ENCODE measurements around the gene RGS19.

DNA sequence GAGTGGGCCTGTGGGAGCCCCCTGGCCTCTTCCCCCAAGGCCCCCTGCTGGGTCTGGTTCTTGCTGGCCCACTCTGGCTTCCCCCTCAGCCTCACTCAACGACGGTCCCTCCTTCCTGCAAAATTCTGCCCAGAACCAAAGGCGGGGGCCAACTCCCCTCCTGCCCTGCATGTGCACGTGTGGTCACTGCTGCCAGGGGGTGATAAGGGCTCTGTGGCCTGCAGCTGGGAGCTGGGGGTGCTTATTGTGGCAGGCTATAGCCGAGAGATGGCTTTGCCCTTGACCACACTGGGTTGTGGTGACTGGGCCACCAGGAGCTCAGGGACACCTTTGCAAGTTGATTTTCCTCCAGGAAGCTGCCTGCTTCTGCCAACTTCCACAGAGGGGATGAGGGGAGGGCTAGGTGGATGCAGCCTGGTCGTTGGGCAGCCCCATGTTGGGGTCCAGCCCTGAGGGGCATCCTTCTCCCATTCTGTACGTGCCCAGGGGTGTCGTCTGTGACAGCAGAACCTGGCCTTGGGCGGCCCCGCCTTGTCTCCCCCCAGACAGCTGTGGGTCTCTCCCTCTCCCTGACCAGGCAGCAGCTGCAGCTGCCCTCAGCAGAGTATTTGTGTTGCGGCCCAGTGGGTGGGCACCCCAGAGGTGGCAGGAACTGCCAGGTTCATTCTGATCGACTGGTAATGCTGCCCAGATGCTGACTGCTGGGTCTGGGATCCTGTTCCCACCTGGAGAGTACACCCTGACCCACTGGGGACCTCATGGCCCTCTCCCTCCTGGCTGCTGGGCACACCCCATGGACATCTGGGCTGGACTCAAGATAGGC, 10.7 kb downstream of the RGS19 start:
- TF ChIP-seq, protein P1, sequence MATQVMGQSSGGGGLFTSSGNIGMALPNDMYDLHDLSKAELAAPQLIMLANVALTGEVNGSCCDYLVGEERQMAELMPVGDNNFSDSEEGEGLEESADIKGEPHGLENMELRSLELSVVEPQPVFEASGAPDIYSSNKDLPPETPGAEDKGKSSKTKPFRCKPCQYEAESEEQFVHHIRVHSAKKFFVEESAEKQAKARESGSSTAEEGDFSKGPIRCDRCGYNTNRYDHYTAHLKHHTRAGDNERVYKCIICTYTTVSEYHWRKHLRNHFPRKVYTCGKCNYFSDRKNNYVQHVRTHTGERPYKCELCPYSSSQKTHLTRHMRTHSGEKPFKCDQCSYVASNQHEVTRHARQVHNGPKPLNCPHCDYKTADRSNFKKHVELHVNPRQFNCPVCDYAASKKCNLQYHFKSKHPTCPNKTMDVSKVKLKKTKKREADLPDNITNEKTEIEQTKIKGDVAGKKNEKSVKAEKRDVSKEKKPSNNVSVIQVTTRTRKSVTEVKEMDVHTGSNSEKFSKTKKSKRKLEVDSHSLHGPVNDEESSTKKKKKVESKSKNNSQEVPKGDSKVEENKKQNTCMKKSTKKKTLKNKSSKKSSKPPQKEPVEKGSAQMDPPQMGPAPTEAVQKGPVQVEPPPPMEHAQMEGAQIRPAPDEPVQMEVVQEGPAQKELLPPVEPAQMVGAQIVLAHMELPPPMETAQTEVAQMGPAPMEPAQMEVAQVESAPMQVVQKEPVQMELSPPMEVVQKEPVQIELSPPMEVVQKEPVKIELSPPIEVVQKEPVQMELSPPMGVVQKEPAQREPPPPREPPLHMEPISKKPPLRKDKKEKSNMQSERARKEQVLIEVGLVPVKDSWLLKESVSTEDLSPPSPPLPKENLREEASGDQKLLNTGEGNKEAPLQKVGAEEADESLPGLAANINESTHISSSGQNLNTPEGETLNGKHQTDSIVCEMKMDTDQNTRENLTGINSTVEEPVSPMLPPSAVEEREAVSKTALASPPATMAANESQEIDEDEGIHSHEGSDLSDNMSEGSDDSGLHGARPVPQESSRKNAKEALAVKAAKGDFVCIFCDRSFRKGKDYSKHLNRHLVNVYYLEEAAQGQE (IDR thresholded peaks at IDR 0.05; ENCODE audit: insufficient read depth in 1 of 2, low read depth in 2 of 2, low read length in 1 of 2), result no peak
- TF ChIP-seq POLR2AphosphoS5 (IDR thresholded peaks at IDR 0.05; ENCODE audit: low read depth, low read length) (no peak), SIN3A (IDR thresholded peaks at IDR 0.05; ENCODE audit: borderline replicate concordance, insufficient read depth, low read depth, low read length) (no peak)
- TF ChIP-seq, protein P2, sequence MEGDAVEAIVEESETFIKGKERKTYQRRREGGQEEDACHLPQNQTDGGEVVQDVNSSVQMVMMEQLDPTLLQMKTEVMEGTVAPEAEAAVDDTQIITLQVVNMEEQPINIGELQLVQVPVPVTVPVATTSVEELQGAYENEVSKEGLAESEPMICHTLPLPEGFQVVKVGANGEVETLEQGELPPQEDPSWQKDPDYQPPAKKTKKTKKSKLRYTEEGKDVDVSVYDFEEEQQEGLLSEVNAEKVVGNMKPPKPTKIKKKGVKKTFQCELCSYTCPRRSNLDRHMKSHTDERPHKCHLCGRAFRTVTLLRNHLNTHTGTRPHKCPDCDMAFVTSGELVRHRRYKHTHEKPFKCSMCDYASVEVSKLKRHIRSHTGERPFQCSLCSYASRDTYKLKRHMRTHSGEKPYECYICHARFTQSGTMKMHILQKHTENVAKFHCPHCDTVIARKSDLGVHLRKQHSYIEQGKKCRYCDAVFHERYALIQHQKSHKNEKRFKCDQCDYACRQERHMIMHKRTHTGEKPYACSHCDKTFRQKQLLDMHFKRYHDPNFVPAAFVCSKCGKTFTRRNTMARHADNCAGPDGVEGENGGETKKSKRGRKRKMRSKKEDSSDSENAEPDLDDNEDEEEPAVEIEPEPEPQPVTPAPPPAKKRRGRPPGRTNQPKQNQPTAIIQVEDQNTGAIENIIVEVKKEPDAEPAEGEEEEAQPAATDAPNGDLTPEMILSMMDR (IDR thresholded peaks at IDR 0.05), result no peak

Data from Panc1 (cell line).